Cardiac fibroblast (primary cell): ENCODE data around the gene CDR2.
"Not testable (repeated sequence)": the region's sequence is repeated elsewhere in the genome, so short reads cannot be mapped to it uniquely, and the experiment has no call there.

Experiments used
- DNase-seq, 2 donors: peaks; one replicate each; pipeline versions ENCODE4 v3.0.0 to v3.0.0-alpha.2; 2010; ENCODE audit warnings: low read depth in 2 of 2
- H3K4me3 ChIP-seq, 2 donors: replicated peaks in 1 of 2; 1 replicate in 1 of 2; 2 replicates in 1 of 2; pipeline ENCODE4 v1.5.1; 2011; ENCODE audit warnings: low read depth in 2 of 2, low read length in 2 of 2, mild to moderate bottlenecking in 2 of 2, moderate library complexity in 1 of 2
- TF ChIP-seq, protein P1 (sequence below): IDR thresholded peaks from one replicate; pipeline ENCODE4 v1.5.1; 2011; ENCODE audit warnings: low read depth, mild to moderate bottlenecking, low read length, inconsistent platforms

The CDR2 gene

DNA sequence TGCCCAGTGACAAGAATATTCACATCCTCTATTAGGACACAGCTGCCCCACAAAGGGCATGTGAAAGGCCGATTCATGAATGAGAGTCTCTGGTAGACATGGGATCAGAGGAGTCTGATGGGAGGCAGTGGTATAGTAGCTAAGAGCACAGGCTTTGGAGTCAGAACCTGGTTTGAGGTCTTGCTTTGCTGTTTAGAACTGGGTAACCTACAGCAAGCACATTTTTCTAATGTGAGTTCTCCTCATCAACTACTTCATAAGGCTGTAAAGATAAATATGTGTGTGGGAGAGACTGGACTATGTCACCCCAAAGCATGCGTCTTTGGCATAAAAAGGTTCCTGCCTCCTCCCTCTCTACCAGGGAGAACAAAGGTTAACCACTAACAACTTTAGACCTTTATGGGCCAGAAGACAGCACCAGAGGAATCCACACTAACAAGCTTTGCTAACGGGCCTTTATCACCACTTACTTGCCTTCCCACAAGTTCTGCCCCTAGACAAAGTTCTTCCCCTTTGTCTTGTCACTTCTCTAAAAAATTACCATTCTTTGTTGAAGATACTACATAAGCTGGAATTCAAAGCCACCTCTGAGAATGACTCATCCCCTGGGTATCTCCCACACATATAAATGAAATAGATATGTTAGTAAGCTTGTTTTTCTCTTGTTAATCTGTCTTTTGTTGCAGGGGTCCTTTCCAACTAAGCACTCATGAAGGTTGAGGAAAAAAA is 21.1 kb downstream of the CDR2 start:
- peak; percentile 74 to 82 for DNase-seq
- no peak overlapping the region for H3K4me3 ChIP-seq
- TF ChIP-seq, protein P1, sequence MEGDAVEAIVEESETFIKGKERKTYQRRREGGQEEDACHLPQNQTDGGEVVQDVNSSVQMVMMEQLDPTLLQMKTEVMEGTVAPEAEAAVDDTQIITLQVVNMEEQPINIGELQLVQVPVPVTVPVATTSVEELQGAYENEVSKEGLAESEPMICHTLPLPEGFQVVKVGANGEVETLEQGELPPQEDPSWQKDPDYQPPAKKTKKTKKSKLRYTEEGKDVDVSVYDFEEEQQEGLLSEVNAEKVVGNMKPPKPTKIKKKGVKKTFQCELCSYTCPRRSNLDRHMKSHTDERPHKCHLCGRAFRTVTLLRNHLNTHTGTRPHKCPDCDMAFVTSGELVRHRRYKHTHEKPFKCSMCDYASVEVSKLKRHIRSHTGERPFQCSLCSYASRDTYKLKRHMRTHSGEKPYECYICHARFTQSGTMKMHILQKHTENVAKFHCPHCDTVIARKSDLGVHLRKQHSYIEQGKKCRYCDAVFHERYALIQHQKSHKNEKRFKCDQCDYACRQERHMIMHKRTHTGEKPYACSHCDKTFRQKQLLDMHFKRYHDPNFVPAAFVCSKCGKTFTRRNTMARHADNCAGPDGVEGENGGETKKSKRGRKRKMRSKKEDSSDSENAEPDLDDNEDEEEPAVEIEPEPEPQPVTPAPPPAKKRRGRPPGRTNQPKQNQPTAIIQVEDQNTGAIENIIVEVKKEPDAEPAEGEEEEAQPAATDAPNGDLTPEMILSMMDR = no peak

DNA sequence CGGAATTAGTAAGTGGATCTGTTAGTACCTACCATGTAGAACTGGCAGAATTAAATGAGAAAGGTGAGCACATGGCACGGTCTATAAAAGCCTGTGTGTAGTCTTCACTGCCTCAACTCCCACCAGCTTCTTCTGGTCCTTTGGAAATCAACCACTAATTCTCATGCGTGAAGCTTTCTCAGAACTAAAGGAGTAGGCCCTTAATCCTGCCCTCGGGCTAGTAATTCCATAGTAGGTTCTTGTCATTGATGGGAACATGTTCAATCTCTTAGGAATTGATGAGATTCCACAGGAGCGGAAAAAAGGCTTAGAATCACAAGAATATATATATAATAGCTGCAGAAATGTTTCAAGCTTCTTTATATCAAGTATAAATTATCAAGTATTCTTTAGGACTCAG is 21.7 kb downstream of the CDR2 start:
- no peak overlapping the region for H3K4me3 ChIP-seq
- DNase-seq = no peak
- TF ChIP-seq, protein P1 = no peak

DNA sequence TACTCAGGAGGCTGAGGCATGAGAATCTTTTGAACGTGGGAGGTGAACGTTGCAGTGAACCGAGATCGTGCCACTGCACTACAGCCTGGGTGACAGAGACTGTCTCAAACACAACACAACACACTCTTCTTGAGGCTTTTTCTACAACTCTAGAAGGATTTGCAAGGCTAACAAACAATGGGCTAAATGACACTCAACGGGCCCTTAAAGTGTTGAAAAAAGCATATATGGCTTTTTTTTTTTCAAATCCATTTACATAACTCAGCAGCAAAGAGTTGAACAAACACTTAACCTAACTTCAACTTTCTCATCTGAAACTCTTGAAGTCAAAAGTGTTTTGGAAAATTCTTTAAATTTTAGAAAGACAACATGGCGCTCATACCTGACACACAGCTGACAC is 22.3 kb downstream of the CDR2 start:
- TF ChIP-seq, protein P1 = no peak
- no peak for DNase-seq
- H3K4me3 ChIP-seq = no peak overlapping the region

DNA sequence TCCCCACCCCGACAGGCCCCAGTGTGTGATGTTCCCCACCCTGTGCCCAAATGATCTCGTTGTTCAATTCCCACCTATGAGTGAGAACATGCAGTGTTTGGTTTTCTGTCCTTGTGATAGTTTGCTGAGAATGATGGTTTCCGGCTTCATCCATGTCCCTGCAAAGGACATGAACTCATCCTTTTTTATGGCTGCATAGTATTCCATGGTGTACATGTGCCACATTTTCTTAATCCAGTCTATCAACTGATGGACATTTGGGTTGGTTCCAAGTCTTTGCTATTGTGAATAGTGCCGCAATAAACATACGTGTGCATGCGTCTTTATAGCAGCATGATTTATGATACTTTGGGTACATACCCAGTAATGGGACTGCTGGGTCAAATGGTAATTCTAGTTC is 23.4 kb downstream of the CDR2 start:
- not testable (repeated sequence) for H3K4me3 ChIP-seq, DNase-seq

DNA sequence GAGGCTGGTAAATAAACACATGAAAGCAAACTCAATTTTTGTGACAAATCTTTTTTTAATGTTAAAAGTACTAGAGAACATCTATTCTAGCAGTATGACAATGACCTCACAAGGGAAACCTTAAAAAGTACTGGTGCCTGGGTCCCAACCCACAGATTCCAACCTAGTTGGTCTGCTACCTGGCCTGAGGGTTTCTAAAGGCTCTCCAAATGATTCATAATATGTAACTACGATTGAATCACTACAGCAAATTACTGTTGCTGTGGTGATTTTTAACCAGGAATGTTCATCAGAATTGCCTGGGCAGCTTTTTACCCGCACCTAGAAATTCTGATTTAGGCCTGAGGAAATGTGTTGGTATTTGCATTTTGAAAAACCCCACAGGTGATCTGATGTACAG is 26.1 kb downstream of the CDR2 start:
- DNase-seq = no peak
- TF ChIP-seq, protein P1 = no peak
- H3K4me3 ChIP-seq = no peak overlapping the region

DNA sequence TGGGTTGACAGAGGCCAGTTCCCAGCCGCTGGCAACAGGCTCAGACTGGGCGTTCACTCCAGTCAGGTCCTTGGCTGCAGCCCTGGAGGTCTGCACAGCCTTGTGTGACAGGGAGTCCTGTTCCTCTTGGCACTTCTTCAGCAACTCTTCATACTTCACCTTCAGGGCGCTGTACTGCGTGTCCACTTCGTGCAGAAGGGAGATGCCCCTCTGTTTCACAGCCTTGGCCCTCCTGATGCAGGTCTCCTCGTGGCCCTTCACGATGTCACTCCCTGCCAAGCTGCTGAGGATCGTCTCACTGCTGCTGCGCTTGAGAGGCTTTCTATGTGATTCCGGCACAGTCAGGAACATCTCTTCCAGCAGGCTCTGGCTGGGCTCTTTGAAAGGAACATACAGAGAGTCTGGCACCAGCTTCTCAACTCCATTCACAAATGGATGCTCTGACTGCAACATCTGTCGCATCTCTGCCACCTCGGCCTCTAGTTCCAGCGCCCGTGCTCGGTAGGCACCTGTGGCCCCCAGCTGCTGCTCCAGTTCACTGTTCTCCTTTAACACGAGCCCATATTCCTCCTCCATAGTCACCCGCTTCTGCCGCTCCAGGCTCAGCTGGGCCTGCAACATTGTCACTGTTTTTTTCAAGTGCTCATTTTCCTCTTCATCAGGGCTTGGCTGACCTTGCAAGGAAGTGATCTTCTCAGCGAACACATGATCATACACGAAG is 27.2 kb downstream of the CDR2 start:
- DNase-seq = no peak
- TF ChIP-seq, protein P1 = no peak
- H3K4me3 ChIP-seq = no peak overlapping the region

DNA sequence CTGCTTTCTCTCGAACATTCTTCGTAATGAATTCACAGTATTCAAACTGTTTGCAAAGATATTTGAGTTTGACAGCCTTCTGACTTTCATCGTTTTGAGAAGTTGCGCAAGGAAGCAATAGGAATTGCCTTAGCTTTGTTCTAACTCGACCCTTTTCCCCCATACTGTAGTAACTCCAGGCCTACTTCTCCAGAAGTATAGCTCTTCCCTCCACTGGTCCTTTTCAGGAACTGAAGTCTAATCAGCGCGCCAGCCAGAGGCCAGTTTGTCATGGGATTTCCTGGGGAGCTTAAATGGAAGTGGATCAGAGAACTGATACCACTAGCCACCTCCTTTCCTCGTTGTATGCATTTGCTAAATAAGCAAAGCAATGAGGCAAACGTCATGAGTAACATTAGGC is 27.9 kb downstream of the CDR2 start:
- no peak overlapping the region for H3K4me3 ChIP-seq
- no peak for DNase-seq
- TF ChIP-seq, protein P1 = no peak
